ENCODE data around the gene FBXO3. TPM values are rescaled to one million over a fixed set of nuclear protein-coding genes. Genes with fewer than 3 reads are reported as not detected.

FBXO3 gene
- total RNA-seq, 1 experiment from 2014 or later, result 41.7 TPM

DNA sequence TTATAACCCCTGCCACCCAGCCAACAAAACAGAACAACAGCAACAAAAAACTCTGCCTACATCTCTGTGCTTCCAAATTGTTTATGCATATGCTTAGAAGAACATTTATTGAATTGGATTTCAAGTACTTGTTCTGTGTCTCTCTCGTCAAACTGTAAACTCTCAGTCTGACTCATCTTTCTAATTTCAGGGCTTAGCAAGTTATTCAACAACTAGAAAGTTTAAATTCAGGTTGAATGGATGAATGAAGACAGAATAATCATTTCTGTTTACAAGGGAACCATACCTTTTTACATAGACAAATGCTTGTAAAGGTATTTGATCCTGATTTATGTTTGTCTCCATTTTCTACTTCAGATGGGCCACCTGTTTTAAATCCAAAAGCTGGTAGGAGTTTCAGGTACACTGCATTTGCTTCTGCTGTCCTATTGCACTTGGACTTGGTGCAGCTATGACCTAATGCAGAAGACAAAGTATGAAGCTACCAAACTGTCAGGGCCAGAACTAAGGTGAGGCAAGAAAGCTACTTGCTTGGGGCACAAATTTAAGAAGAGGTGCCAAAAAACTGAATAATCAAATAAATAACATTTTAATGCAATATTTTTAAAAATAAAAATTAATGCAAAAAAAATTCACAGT is 1.6 kb upstream of the FBXO3 start:
- no peak for DNase-seq
- no peaks in the 10 kb centered on the region for H3K9me3 ChIP-seq
- H3K4me3 ChIP-seq, result no peak overlapping the region
- H3K27me3 ChIP-seq, result no peaks in the 10 kb centered on the region
- H3K36me3 ChIP-seq, result no peaks in the 10 kb centered on the region

DNA sequence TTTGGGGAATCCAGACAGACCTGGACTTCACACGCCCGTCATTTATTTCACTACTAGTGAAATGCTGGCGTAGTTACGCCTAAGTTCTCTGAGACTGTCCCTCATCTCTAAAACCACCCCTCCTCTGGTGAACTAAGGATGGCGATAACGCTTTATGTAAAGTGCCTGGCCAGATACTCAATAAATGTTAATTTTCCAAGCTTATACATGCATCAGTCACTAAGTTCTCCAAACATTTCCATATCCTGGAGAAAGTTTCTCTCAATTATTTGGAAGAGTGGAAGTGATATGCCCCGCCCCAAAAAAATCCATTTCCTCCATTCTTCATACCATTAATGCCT is 1.1 kb upstream of the FBXO3 start:
- no peak for DNase-seq
- H3K4me3 ChIP-seq, result peak overlapping the region; percentile 84
- no peaks in the 10 kb centered on the region for H3K27me3 ChIP-seq
- H3K9me3 ChIP-seq, result no peaks in the 10 kb centered on the region
- H3K36me3 ChIP-seq, result no peaks in the 10 kb centered on the region

DNA sequence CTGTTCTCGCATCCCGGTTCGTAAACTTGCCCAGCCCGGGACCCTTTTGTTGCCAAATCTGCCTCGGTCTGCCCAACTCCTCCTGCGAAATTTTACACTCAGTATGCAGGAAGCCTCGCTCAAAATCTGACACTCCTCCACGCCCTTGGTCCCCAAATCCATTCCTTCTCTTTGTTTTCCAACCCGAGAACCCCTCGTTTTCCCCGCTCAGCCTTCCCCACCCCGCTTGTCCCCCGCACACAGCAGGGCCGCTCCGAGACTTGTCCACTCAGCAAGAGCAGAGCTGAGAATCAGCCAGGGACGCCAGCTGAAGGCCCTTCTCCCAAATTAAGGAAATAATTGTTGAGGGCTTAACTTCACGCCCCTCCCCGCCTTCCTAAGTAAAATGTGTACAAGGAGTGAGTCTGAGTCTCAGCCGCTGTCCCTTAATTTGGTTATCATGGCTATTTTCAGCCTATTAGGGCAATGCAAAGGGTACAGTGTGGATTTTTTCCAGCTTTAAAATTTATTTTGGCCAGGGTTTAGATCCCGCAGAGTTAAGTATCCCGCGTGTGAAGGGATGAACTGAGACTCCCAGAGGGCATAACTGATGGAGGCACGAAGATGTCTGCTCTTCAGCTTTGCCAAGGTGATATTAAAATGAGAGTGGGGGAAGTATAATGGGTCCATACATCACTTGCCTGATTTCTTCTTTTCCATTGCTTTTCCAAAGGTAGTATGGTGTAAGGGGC is 581 bp upstream of the FBXO3 start:
- Histone ChIP-seq H3K4me3 (peak overlapping the region; percentile 84), H3K27me3 (no peaks in the 10 kb centered on the region), H3K36me3 (no peaks in the 10 kb centered on the region), H3K9me3 (no peaks in the 10 kb centered on the region)
- no peak for DNase-seq

DNA sequence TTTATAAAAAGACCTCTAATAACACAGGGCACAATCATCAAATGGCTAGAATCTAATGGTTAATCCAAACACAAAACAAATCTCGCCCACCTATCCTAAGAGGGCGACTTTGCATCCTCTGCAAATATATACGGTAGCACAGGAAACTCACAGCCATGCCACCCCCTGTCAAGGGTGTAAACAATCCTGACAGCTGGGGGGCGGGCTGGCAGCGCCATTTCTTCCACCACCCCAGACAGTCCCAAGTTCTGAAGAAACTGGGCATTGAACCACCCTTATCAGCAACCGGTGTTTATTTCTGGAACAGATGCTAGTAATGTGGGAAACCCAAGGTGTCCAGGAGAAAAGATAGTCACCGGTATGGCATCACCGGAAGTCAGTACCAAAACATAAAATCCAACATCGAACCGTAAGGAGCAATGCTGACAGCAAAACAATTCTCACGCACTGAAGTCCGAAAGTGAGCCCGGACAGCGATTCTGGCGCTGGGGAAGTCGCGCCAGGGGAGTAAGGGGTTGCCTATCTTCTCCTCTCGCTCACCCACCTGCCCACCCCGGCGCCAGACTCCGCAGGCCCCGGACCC is 825 bp downstream of the FBXO3 start:
- no peaks in the 10 kb centered on the region for H3K27me3 ChIP-seq
- DNase-seq, result no peak
- 0 out of 2 replicates have a peak, but pooled peaks cover under 1% of the 10 kb centered on the region for H3K36me3 ChIP-seq
- H3K9me3 ChIP-seq, result no peaks in the 10 kb centered on the region
- peak overlapping the region; percentile 84 for H3K4me3 ChIP-seq

DNA sequence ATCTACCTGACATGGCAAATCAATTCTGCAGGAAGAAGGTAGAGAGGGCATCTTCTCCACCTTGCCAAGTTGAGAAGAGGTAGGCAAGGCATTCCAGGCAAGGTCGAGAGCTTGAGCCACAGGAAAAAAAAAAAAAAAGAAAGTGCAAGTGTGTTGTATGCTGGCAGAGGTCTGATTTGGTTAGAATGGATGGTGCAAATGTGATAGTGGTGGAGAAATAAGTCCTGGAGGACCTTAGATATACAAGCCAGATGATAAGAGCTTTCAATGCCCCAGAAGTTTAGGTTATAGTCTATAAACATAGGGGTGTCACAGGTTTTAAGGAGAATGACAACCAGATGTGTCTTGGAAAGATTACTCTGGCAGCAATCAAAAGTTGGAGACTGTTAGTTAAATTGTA is 1.4 kb downstream of the FBXO3 start:
- Histone ChIP-seq H3K27me3 (no peaks in the 10 kb centered on the region), H3K36me3 (peaks cover 7% of the 10 kb centered on the region), H3K4me3 (peak overlapping the region; percentile 84; the same call in 1 of the 2 replicates), H3K9me3 (no peaks in the 10 kb centered on the region)
- DNase-seq, result no peak

DNA sequence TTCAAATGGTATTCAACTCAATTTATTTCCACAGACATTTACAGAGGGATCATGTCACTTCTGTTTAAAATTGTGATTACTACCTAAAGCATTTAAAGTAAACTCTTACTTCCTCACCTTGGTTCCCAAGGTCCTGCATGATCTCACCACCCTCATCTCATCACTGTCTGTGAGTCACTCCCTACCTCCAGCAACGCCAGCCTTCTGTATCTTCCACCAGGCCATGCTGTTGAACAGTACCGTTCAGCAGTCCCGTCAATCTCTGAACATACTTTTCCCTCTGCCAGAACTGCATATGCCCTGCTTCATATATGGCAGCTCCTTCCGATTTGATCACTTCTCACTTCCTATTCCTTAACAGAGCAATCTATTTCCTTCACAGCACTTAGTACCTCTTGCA is 2.0 kb downstream of the FBXO3 start:
- Histone ChIP-seq H3K27me3 (no peaks in the 10 kb centered on the region), H3K9me3 (no peaks in the 10 kb centered on the region), H3K4me3 (no peak overlapping the region), H3K36me3 (peaks cover 12% of the 10 kb centered on the region)
- no peak for DNase-seq

DNA sequence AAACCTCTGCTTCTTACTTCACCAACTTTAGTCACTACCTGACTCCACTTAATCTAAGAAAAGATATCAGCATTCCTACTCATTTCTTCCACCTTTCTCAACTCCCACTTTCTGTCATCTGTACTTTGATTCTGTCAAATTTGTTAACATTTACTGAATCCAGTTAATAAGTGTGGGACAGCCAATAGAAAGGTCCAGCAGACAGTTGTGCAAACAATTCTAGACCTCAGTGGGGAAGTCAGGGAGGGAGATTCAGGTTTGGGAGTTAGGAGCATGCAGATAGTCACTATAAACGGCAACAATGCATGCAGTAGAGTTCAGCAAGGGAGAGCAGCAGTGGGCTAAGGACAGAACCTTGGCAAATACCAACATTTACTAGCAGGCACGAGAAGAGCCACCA is 4.1 kb downstream of the FBXO3 start:
- H3K4me3 ChIP-seq, result no peak overlapping the region
- H3K27me3 ChIP-seq, result no peaks in the 10 kb centered on the region
- DNase-seq, result no peak
- H3K9me3 ChIP-seq, result no peaks in the 10 kb centered on the region
- peaks cover 21% of the 10 kb centered on the region for H3K36me3 ChIP-seq

DNA sequence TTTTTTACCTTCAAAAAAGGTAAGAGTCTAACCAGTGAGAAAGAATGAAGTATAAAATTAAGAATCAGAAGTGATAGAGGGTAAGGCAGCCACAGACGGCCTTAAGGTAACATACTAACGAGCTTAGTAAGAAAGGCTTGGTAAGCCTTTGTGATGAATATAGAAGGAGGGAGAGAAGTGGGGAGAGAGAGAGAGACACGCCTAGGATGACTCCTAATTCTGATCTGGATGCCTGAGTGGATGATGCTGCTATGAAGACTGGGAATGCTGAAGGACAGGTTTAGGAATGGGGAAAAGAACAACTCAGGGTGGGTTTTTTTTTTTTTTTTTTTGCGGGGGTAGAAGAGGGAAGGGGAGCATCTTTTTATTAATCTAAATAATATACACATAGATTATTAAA is 4.8 kb downstream of the FBXO3 start:
- Histone ChIP-seq H3K4me3 (no peak overlapping the region), H3K36me3 (peaks cover 28% of the 10 kb centered on the region), H3K9me3 (no peaks in the 10 kb centered on the region), H3K27me3 (no peaks in the 10 kb centered on the region)
- no peak for DNase-seq

DNA sequence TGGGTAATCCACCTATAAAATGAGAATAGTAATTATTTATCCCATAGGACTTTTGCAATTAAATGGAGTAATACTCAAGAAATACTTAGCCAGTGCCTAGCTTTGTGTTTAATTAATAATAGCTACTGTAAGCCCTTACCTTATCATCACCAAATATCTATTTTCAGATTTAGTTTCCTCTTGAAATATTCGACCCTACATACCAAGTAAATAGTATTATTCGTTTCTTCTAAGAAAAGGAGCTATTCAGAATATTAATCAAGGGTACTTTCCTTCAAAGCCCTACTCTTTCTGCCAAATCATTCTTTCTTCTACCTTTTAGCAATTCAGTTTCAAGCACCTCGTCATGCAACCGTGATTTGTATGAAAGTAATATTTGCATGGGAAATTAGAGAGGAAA is 6.7 kb downstream of the FBXO3 start:
- no peak overlapping the region for H3K4me3 ChIP-seq
- DNase-seq, result no peak
- H3K27me3 ChIP-seq, result no peaks in the 10 kb centered on the region
- H3K9me3 ChIP-seq, result no peaks in the 10 kb centered on the region
- peaks cover 32% of the 10 kb centered on the region for H3K36me3 ChIP-seq

DNA sequence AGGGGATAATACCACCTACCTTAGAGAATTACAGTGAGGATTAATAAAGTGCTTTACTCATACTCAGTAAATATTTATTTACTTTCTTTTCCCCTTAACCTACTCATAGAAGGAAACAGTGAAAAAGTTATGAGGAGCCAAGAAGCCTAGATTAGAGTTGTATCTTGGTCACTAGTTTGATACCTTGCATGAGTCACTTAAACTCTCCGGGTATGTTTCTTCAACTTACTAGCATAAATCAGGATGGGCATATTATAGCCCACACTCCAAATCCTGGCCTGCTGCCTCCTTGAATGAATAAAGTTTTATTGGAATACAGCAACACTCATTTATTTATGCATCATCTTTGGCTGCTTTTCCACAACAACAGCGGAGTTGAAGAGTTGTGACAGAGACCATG is 8.2 kb downstream of the FBXO3 start:
- peaks cover 32% of the 10 kb centered on the region for H3K36me3 ChIP-seq
- no peak for DNase-seq
- no peaks in the 10 kb centered on the region for H3K9me3 ChIP-seq
- H3K27me3 ChIP-seq, result no peaks in the 10 kb centered on the region
- no peak overlapping the region for H3K4me3 ChIP-seq

DNA sequence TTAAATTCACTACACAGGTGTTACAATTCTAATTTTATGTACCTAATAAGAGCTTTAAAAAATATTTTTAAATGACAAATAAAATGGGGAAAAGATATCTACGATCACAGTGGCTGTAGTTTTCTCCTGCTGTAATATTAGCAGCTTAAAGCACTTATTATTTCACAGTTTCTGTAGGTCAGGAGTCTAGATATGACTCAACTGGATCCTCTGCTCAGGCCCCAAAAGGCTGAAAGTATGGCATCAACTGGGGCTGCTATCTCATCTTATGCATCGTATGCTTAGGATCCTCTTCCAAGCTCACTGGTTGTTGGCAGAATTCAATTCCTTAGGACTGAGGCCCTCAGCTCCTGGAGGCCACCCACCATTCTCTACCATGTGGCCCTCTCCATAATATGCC is 12.8 kb downstream of the FBXO3 start:
- Histone ChIP-seq H3K27me3 (no peaks in the 10 kb centered on the region), H3K36me3 (peaks cover 23% of the 10 kb centered on the region), H3K4me3 (no peak overlapping the region), H3K9me3 (no peaks in the 10 kb centered on the region)
- DNase-seq, result no peak

DNA sequence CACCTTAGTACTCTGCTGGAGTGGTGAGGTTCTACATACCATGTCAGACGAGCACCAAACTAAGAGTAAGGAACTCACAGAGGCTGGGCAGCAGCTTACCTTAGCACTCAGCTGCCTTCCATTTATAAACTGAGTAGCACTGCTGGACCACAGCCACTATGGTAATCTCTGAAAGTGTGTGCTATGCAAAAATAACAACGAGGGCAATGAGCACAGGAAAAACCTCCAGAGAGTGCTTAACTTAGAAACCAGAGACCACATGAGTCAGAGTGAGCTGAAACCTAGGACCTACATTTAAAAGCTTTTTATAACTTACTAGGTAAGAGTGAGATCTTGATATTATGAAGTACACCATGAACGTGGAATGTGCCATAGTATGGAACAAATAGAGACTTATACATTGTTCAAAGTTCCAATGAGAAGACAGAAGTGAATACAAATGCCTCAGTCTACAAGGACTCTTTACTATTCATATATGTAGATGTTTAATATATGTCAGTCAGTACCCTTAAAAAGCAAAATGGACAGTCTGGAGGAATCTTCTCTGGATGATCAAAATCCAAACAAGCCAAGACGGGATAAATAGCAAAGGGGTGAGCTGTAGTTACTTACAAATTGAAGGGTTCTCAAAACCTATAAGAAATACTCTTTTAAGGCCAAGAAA is 20.9 kb downstream of the FBXO3 start:
- no peaks in the 10 kb centered on the region for H3K27me3 ChIP-seq
- H3K9me3 ChIP-seq, result no peaks in the 10 kb centered on the region
- peak; percentile 23 for DNase-seq
- H3K4me3 ChIP-seq, result no peak overlapping the region
- H3K36me3 ChIP-seq, result peaks cover 18% of the 10 kb centered on the region

DNA sequence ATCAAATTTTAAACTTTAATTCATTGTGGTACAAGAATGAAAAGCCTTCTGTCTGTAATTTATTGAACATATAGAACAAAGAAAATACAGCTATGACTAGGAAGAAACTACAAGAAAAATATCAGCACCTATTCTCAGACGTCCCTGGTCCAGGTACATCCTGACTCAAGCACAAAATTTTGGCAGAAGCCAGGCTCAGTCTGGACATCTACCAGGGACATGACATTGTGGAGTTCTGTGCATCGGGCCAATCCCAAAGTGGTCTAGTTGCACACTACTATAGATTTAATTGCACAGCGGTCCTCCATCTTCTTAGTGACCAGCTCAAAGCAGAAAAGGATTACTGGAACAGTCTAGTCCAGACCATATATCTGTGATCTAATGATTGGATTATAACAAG is 22.4 kb downstream of the FBXO3 start:
- no peak overlapping the region for H3K4me3 ChIP-seq
- H3K36me3 ChIP-seq, result peaks cover 21% of the 10 kb centered on the region
- no peaks in the 10 kb centered on the region for H3K27me3 ChIP-seq
- no peaks in the 10 kb centered on the region for H3K9me3 ChIP-seq
- no peak for DNase-seq

DNA sequence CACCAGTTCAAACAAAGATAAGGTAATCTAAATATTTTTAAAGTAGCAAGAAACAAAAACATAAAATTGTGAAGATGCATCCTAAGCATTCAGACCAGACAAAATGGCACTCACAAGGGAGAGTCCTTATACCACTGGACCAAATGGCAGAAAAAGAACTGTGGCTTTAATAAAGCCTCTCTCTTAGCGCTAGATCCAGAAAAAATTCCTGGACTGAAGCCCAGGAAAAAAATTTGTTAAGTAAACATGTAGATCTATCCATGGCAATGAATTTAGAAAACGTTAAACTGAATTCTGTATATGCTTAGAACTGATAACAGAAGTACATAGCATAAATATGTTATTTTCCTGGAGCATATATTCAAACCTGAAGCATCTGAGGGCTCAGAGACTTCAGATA is 26.3 kb downstream of the FBXO3 start:
- Histone ChIP-seq H3K36me3 (peaks cover 8% of the 10 kb centered on the region), H3K27me3 (no peaks in the 10 kb centered on the region)
- DNase-seq, result no peak

DNA sequence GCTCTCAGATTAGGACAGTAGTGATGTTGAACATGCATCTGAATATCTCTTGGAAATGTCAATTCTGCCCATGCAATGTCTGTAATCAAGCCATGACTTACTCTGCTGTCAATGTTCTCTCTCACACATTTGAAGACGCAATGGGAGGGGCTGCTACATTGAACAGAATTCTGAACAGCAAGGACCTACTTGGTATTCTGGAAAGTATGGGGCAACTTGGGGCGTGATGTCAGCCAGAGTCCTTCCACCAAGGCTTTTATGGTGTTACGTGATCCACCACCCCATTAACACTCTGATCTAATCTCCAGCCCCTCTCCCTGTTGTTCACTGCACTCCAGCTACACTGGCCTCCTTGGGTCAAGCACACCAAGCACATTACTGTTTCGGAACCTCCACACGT is 31.0 kb downstream of the FBXO3 start:
- H3K27me3 ChIP-seq, result no peaks in the 10 kb centered on the region
- peaks cover 8% of the 10 kb centered on the region for H3K36me3 ChIP-seq
- H3K9me3 ChIP-seq, result no peaks in the 10 kb centered on the region; the same call in 1 of the 2 replicates
- DNase-seq, result no peak
- H3K4me3 ChIP-seq, result no peak overlapping the region

More for the DNA sequence above, 26.3 kb downstream of the FBXO3 start:
- H3K4me3 ChIP-seq, result no peak overlapping the region
- no peaks in the 10 kb centered on the region for H3K9me3 ChIP-seq

DNA sequence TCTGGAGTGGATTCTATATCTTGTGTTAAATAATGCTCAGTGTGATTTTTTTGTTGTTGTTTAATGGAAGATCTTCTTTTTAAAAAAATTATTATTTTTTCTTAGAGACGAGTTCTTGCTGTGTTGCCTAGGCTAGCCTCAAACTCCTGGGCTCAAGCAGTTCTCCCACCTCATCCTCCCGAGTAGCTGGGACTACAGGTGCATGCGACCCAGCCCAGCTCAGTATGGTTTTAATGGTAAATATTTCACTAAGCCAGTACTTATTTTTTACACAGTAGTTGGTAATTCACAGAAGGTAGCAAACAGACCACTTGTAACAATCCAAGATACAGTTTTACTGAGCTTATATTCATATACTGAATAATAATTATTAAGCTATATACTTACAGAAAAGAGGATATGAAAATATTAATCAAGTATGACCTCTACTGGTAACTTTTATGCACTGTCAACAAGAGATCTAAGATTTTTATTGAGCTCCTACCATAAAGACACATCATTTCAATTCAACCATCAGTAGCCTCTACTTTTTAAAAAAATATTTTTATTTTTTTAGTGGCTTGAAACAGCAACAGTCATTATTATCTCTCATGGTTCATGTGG is 32.0 kb downstream of the FBXO3 start:
- no peaks in the 10 kb centered on the region for H3K27me3 ChIP-seq
- H3K36me3 ChIP-seq, result peaks cover 8% of the 10 kb centered on the region
- no peaks in the 10 kb centered on the region; the same call in 1 of the 2 replicates for H3K9me3 ChIP-seq
- no peak for DNase-seq
- H3K4me3 ChIP-seq, result no peak overlapping the region

DNA sequence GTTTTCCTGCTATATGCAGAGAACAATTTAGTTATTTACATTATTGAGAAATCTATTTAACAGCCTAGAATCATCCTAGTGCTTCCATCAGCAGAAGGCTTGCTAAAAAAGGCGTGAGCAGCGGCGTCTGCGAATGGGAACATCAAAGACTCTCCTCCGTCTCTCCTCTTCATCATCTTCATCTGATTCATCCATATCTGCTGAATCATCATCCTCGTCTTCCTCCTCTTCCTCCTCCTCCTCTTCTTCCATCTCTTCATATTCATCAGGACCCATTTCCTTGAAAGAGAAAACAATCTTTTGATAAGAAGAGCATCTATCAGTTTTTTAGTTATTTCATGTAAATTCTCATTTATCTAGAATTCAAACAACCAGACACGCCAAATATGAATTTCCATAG is 32.5 kb downstream of the FBXO3 start:
- H3K4me3 ChIP-seq, result no peak overlapping the region
- no peak for DNase-seq
- H3K9me3 ChIP-seq, result no peaks in the 10 kb centered on the region; the same call in 1 of the 2 replicates
- peaks cover 5% of the 10 kb centered on the region for H3K36me3 ChIP-seq
- no peaks in the 10 kb centered on the region for H3K27me3 ChIP-seq

Data from MG63 (cell line).